ENCODE results near the gene DCAF6.
"Not testable (repeated sequence)": the region's sequence is repeated elsewhere in the genome, so short reads cannot be mapped to it uniquely, and the experiment has no call there.

Gene DCAF6

GRCh38 chr1:167936068-167936929 lies at the start of gene DCAF6:
Gene DCAF6 (plus strand): TSS chr1:167936683. CDS start chr1:167936912, 229 bp downstream.
- DNase-seq = peak; percentile 100

- not testable (repeated sequence) for DNase-seq
Observed at GRCh38 chr1:167887187-167887586, 49.3 kb upstream of the DCAF6 start.

GRCh38 chr1:167890400-167890799 lies 46.1 kb upstream of the DCAF6 start:
- DNase-seq = no peak

GRCh38 chr1:167893798-167894197 lies 42.7 kb upstream of the DCAF6 start:
- DNase-seq = no peak

GRCh38 chr1:167898578-167899222 lies 37.8 kb upstream of the DCAF6 start:
- no peak for DNase-seq

GRCh38 chr1:167899253-167899681 lies 37.2 kb upstream of the DCAF6 start:
- no peak for DNase-seq

- DNase-seq = no peak
Observed at GRCh38 chr1:167900907-167901306, 35.6 kb upstream of the DCAF6 start.

- no peak for DNase-seq
Observed at GRCh38 chr1:167904652-167905130, 31.8 kb upstream of the DCAF6 start.

- no peak for DNase-seq
Observed at GRCh38 chr1:167905182-167905581, 31.3 kb upstream of the DCAF6 start.

- DNase-seq = no peak
Observed at GRCh38 chr1:167905671-167906070, 30.8 kb upstream of the DCAF6 start.

GRCh38 chr1:167909691-167910180 lies 26.7 kb upstream of the DCAF6 start:
- DNase-seq = no peak

GRCh38 chr1:167910530-167910929 lies 26.0 kb upstream of the DCAF6 start:
- no peak for DNase-seq

- DNase-seq = no peak
Observed at GRCh38 chr1:167911413-167911812, 25.1 kb upstream of the DCAF6 start.

GRCh38 chr1:167912294-167912693 lies 24.2 kb upstream of the DCAF6 start:
- DNase-seq = no peak

GRCh38 chr1:167913895-167914496 lies 22.5 kb upstream of the DCAF6 start, which contains the start of gene ADCY10:
Gene ADCY10 (minus strand): TSS chr1:167914134. CDS start chr1:167905140, 8,994 bp downstream.
- DNase-seq = no peak

- no peak for DNase-seq
Observed at GRCh38 chr1:167915569-167915968, 20.9 kb upstream of the DCAF6 start.

GRCh38 chr1:167916766-167917511 lies 19.5 kb upstream of the DCAF6 start:
- no peak for DNase-seq

- no peak for DNase-seq
Observed at GRCh38 chr1:167922023-167922422, 14.5 kb upstream of the DCAF6 start.

GRCh38 chr1:167922611-167923074 lies 13.8 kb upstream of the DCAF6 start:
- no peak for DNase-seq

GRCh38 chr1:167923324-167924056 lies 13.0 kb upstream of the DCAF6 start:
- no peak for DNase-seq

- no peak for DNase-seq
Observed at GRCh38 chr1:167924102-167924501, 12.4 kb upstream of the DCAF6 start.

All from GOT3 (cell line).